Tongue (tissue), 2 donors: ENCODE results near the gene ASCC3. TPM values are rescaled to one million over a fixed set of nuclear protein-coding genes. Genes with fewer than 3 reads are reported as not detected.

Experiments
- DNase-seq: peaks from one replicate; pipeline ENCODE4 v3.0.0-alpha.2; 2015
- total RNA-seq: library from RNA; depleted of rRNA; stranded (reverse); fragments of >200 nt; gene quantifications from one replicate; pipeline ENCODE4 v1.2.3, GENCODE V29; 2014

The ASCC3 gene
- total RNA-seq, 1 donor from 2014 or later, result 48.0 TPM

GRCh38 chr6:100464162-100464851 lies 416.8 kb downstream of the ASCC3 start:
- peak; percentile 45 for DNase-seq

- peak; percentile 36 for DNase-seq
Observed at GRCh38 chr6:100463630-100464161, 417.4 kb downstream of the ASCC3 start.

GRCh38 chr6:100462706-100463629 lies 418.2 kb downstream of the ASCC3 start:
- DNase-seq, result peak; percentile 32

GRCh38 chr6:100461917-100462705 lies 419.0 kb downstream of the ASCC3 start:
- DNase-seq, result peak; percentile 44

GRCh38 chr6:100461278-100461916 lies 419.7 kb downstream of the ASCC3 start:
- peak; percentile 67 for DNase-seq

- peak; percentile 37 for DNase-seq
Observed at GRCh38 chr6:100460650-100461204, 420.4 kb downstream of the ASCC3 start.

GRCh38 chr6:100459592-100460184 lies 421.4 kb downstream of the ASCC3 start:
- peak; percentile 16 for DNase-seq

GRCh38 chr6:100458841-100459591 lies 422.1 kb downstream of the ASCC3 start:
- DNase-seq, result peak; percentile 18
